Heart right ventricle (tissue), 16 donors: ENCODE results near the gene PNPLA8. TPM values are rescaled to one million over a fixed set of nuclear protein-coding genes. Genes with fewer than 3 reads are reported as not detected.

Experiments
- ATAC-seq, 8 donors: fragments of 200-7000 bp; cut with Tn5 transposase; one replicate each; pipeline ENCODE4 v1.9.1; 2020; ENCODE audit warnings: mild to moderate bottlenecking in 8 of 8, moderate library complexity in 8 of 8, moderate number of reproducible peaks in 1 of 8
- DNase-seq, 2 donors: peaks; one replicate each; pipeline ENCODE4 v3.0.0-alpha.2; 2020
- H3K27ac ChIP-seq, 10 donors: fragments of 200-600 bp; sonication (generic) in 2 of 10; one replicate each; pipeline versions ENCODE4 v1.5.0 to v1.8.0; 2020 to 2022; ENCODE audit warnings: mild to moderate bottlenecking in 3 of 10
- H3K27me3 ChIP-seq, 7 donors: fragments of 200-600 bp; one replicate each; pipeline ENCODE4 v1.8.0; 2021 to 2022; ENCODE audit warnings: mild to moderate bottlenecking in 2 of 7
- H3K36me3 ChIP-seq, 9 donors: fragments of 200-600 bp; sonication (generic) in 1 of 9; one replicate each; pipeline versions ENCODE4 v1.5.0 to v1.8.0; 2020 to 2022; ENCODE audit warnings: mild to moderate bottlenecking in 2 of 9
- H3K4me1 ChIP-seq, 9 donors: fragments of 200-600 bp; sonication (generic) in 1 of 9; one replicate each; pipeline versions ENCODE4 v1.5.0 to v1.8.0; 2020 to 2022; ENCODE audit warnings: mild to moderate bottlenecking in 4 of 9
- H3K4me3 ChIP-seq, 10 donors: fragments of 200-600 bp; sonication (generic) in 2 of 10; one replicate each; pipeline versions ENCODE4 v1.5.0 to v1.8.0; 2020 to 2022; ENCODE audit warnings: mild to moderate bottlenecking in 7 of 10, moderate library complexity in 2 of 10
- H3K9me3 ChIP-seq, 11 donors: fragments of 200-600 bp in 10 of 11; sonication (generic) in 2 of 11; one replicate each; pipeline versions ENCODE4 v1.5.0 to v1.8.0; 2013 to 2022; ENCODE audit warnings: mild to moderate bottlenecking in 2 of 11, control low read depth in 1 of 11, moderate library complexity in 1 of 11
- WGBS, 2 donors: extraction: QIAGEN DNeasy Blood & Tissue Kit; methylation state at CpG; one replicate each; pipeline ENCODE4 v1.1.7; 2013; ENCODE audit warnings: inconsistent platforms in 1 of 2; 5-methylcytosine and 5-hydroxymethylcytosine counted together
- intact Hi-C, 10 donors: fragments of 100-400 bp; cut with DNase I; formaldehyde crosslinking; loops; one replicate each; pipeline versions ENCODE4 v1.11.1 to v1.14.2; 2022
- polyA plus RNA-seq, 2 donors: library from polyadenylated mRNA; stranded (reverse); fragments of 200-250 nt; gene quantifications; one replicate each; pipeline ENCODE4 v1.2.3, GENCODE V29; 2013
- total RNA-seq, 10 donors: library from RNA; stranded (reverse); fragmentation: NEBNext Ultra II Directional in 3 of 10; extraction: Animal tissue kit (Norgen Biotek cat#: 25700) in 3 of 10; gene quantifications; one replicate each; pipeline versions ENCODE4 v1.2.1 to v1.2.4, GENCODE V29; 2021 to 2023
- TF ChIP-seq, protein P1 (sequence below), 9 donors: fragments of 200-600 bp; sonication (generic) in 2 of 9; IDR thresholded peaks; one replicate each; pipeline versions ENCODE4 v1.5.0 to v1.8.0; 2021 to 2022; ENCODE audit warnings: antibody characterized with exemption in 9 of 9, mild to moderate bottlenecking in 5 of 9, moderate library complexity in 1 of 9
- donor health status: Arrhythmogenic right ventricular cardiomyopathy.
- donor health status: ischemic (EF 13 %, LVEDD 7.1; RV severe dilation, severe dysfunction).
- donor health status: healthy with polysubstance abuse.
- donor health status: DM: no; HTN: yes; CAD: no.
- donor health status: DM: no; HTN: no; CAD: no.
- donor health status: ischemic (EF 25% LVEDD 6.9; RV normal size, moderate dysfunction).
- donor health status: ischemic (EF 25% LVEDD 5.7; RV mildly dilated, moderate dysfunction).
- donor health status: healthy.
- donor health status: DM: yes; HTN: yes; CAD: no.
- donor health status: Ischemic cardiomyopathy.
- donor health status: ischemic (EF 35%, LVEDD 5.7; RV mildly dilated, moderate dysfunction).
- donor health status: nonischemic (EF 11% LVEDD 7.7; RV severe dilation, severe dysfunction).
- donor health status: DM: yes; HTN: yes; CAD: no.
- donor health status: PGD.
- donor health status: ischemic (EF 29% LVEDD 5.4; RV normal size, mild dysfunction).
- donor health status: nonischemic (EF 23%, LVEDD 6.1; RV moderate dilation, normal function).

Gene PNPLA8
- total and polyA plus RNA-seq, 12 donors: 13.2 to 39.9 (median 35.1) TPM

DNA sequence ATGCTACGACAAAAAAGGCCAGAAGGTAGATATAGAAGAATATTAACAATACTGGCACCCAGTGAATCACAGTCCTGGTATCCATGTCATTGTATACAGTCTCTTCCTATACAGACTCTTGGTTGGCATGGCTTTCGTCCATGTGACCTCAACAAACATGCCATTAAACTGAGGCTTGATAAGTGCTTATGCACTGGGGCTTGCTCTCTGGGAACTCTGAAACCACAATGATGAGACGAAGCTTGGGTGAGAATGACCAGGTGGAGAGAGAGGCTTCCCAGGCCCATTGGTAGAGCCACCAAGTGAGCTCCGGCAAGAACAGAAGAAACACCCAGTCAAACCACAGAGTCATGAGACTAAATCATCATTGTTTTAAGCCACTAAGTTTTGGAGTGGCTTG lies 33.2 kb downstream of the PNPLA8 start:
- peaks cover 0 to 92% (median 24%) of the 10 kb centered on the region in 9 donors for H3K36me3 ChIP-seq
- TF ChIP-seq, protein P1, sequence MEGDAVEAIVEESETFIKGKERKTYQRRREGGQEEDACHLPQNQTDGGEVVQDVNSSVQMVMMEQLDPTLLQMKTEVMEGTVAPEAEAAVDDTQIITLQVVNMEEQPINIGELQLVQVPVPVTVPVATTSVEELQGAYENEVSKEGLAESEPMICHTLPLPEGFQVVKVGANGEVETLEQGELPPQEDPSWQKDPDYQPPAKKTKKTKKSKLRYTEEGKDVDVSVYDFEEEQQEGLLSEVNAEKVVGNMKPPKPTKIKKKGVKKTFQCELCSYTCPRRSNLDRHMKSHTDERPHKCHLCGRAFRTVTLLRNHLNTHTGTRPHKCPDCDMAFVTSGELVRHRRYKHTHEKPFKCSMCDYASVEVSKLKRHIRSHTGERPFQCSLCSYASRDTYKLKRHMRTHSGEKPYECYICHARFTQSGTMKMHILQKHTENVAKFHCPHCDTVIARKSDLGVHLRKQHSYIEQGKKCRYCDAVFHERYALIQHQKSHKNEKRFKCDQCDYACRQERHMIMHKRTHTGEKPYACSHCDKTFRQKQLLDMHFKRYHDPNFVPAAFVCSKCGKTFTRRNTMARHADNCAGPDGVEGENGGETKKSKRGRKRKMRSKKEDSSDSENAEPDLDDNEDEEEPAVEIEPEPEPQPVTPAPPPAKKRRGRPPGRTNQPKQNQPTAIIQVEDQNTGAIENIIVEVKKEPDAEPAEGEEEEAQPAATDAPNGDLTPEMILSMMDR (IDR thresholded peaks at IDR 0.05): no peak
- DNase-seq (no peak), ATAC-seq (no peak)
- H3K4me3 ChIP-seq: no peak overlapping the region
- no peak overlapping the region for H3K27ac ChIP-seq
- H3K9me3 ChIP-seq: no peaks in the 10 kb centered on the region
- intact Hi-C loops: loop anchor here in 1 of 10 donors (10.0 kb wide), 1 partner anchor 308 kb away; no protein-coding TSS in a partner anchor
- H3K27me3 ChIP-seq: no peaks in the 10 kb centered on the region
- 94 to 95% methylated on average over 4 of the region's 4 CpGs for WGBS, 2 donors
- H3K4me1 ChIP-seq: peaks cover 0 to 9% (median 0%) of the 10 kb centered on the region in 9 donors

DNA sequence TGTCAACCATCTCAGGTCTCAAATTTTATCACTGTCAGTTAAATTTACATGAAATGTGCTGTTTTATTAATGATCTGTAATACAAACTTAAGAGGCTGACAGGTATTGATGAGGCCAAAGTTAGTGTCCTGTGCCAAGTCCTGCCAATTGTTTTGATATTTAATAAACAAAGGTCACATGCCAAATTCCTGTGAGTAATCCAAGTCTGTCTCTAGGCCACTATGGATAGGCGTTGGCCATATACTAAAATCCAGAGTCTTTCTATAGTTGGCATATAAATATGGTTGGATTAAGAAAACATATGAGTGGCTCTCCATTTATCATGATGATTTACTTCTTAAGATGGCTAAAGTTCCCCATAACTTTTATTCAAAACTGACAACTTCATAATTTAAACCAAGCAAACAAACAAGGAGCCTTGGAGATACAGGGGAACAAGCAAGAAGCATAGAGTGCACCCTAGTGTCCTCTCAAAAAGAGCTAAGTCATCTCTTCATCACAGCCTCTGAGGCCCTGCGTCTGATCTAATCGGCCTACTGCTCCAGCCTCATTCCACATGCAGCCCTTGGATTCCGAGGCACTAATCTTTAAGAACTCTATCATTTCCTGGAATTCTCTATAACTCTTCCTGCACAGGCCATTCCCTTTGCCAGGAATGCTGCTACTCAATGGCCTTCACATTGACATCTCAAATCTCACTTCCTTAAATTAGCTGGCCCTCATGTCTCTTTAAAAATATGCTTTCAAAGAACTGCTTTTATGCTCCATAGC lies 37.0 kb downstream of the PNPLA8 start:
- Histone ChIP-seq H3K4me1 (peaks cover 0 to 9% (median 0%) of the 10 kb centered on the region in 9 donors), H3K27me3 (no peaks in the 10 kb centered on the region), H3K9me3 (no peaks in the 10 kb centered on the region), H3K27ac (no peak overlapping the region), H3K4me3 (no peak overlapping the region), H3K36me3 (peaks cover 0 to 92% (median 18%) of the 10 kb centered on the region in 9 donors)
- intact Hi-C loops: no loop called here
- no peak for ATAC-seq
- TF ChIP-seq, protein P1 (IDR thresholded peaks at IDR 0.05): no peak
- DNase-seq: no peak
- 61 to 63% methylated on average over 4 of the region's 4 CpGs for WGBS, 2 donors

DNA sequence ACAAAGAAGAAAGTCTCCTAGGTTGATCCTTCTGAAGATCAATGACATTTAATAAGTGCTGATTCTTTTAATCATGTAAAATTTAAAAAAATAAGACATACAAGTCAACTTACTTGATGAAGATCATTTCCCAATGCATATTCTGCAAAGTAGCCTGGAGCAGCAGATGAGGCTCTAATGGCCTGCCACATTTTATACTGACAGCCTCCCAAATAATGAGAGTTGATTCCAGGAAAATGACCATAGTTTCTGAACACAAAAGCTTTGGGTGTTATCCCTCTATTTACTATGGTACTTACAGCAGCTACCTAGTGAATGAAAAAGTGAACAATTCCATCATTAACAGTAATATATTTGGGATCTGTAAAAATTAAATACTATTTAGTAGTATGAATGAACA lies 38.3 kb downstream of the PNPLA8 start:
- no peak for DNase-seq
- Histone ChIP-seq H3K27ac (no peak overlapping the region), H3K36me3 (peaks cover 0 to 92% (median 18%) of the 10 kb centered on the region in 9 donors), H3K9me3 (no peaks in the 10 kb centered on the region), H3K4me3 (no peak overlapping the region), H3K4me1 (peaks cover 0 to 9% (median 0%) of the 10 kb centered on the region in 9 donors), H3K27me3 (no peaks in the 10 kb centered on the region)
- ATAC-seq: no peak
- intact Hi-C loops: no loop called here
- TF ChIP-seq, protein P1 (IDR thresholded peaks at IDR 0.05): no peak

DNA sequence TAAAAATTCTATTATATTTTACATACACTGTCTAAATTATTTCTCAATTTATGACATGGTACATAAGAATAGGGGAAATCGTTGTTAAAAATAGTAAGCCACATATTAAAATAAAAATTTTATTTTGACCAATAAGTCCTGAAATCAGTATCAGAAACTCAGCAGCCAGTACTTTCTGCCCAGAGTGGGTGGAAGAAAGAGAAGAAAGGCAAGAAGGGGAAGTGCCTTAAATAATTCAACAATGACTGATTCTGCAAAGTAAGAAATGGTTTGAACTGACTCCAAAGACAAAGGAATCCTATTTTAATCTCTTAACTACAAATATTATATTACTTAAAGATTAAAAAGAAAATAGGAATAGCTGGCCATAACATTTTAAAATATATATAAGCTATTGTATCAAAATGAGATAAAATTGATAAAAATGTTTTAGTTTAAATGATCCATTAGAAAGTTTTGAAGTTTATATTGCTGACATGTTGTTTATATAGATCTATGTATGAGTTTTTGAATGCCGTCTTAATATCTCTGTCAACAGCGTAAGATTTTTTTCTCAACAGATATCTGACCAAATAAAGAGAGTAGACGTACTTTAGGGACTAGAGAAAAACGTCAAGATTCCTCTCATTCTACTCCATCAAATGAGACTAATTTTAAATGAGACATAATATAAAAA lies 39.5 kb downstream of the PNPLA8 start:
- DNase-seq (no peak), ATAC-seq (no peak)
- Histone ChIP-seq H3K4me1 (peaks cover 0 to 9% (median 0%) of the 10 kb centered on the region in 9 donors), H3K36me3 (peaks cover 0 to 97% (median 18%) of the 10 kb centered on the region in 9 donors), H3K27me3 (no peaks in the 10 kb centered on the region), H3K27ac (no peak overlapping the region), H3K9me3 (no peaks in the 10 kb centered on the region), H3K4me3 (no peak overlapping the region)
- 88 to 90% methylated on average over 5 of the region's 5 CpGs for WGBS, 2 donors
- intact Hi-C loops: no loop called here
- TF ChIP-seq, protein P1 (IDR thresholded peaks at IDR 0.05): no peak
